Upper lobe of right lung (tissue), 1 donor: ENCODE measurements around the gene EXOSC1. TPM values are rescaled to one million over a fixed set of nuclear protein-coding genes. Genes with fewer than 3 reads are reported as not detected.
A peak's percentile ranks its signal among the peaks of the same experiment; 100 is the strongest.
"Not testable (repeated sequence)": the region's sequence is repeated elsewhere in the genome, so short reads cannot be mapped to it uniquely, and the experiment has no call there.

Source experiments
- ATAC-seq: fragments of 200-7000 bp; cut with Tn5 transposase; one replicate; pipeline ENCODE4 v1.9.1; 2020; ENCODE audit warnings: mild to moderate bottlenecking, moderate library complexity
- DNase-seq: peaks from one replicate; pipeline ENCODE4 v3.0.0-alpha.2; 2020
- H3K27ac ChIP-seq: fragments of 200-600 bp; one replicate; pipeline ENCODE4 v1.8.0; 2022
- H3K27me3 ChIP-seq: fragments of 200-600 bp; one replicate; pipeline ENCODE4 v1.8.0; 2022; ENCODE audit warnings: mild to moderate bottlenecking
- H3K36me3 ChIP-seq: fragments of 200-600 bp; one replicate; pipeline ENCODE4 v1.8.0; 2022
- H3K4me1 ChIP-seq: fragments of 200-600 bp; one replicate; pipeline ENCODE4 v1.8.0; 2022
- H3K4me3 ChIP-seq: fragments of 200-600 bp; one replicate; pipeline ENCODE4 v1.8.0; 2022; ENCODE audit warnings: mild to moderate bottlenecking
- H3K9me3 ChIP-seq: fragments of 200-600 bp; one replicate; pipeline ENCODE4 v1.8.0; 2022
- CTCF ChIP-seq: fragments of 200-600 bp; IDR thresholded peaks from one replicate; pipeline ENCODE4 v1.8.0; 2022; ENCODE audit warnings: antibody characterized with exemption
- intact Hi-C: fragments of 100-400 bp; cut with DNase I; formaldehyde crosslinking; loops from one replicate; pipeline ENCODE4 v1.11.0; 2022
- total RNA-seq: library from RNA; stranded (reverse); fragmentation: NEBNext Ultra II Directional; extraction: Animal tissue kit (Norgen Biotek cat#: 25700); gene quantifications from one replicate; pipeline ENCODE4 v1.2.1, GENCODE V29; 2021
- donor health status: DM: no; HTN: yes; CAD: no; lungs with severe emphysema.

The EXOSC1 gene
- total RNA-seq, 1 donor from 2014 or later: 27.0 TPM

- Histone ChIP-seq H3K27ac (no peak overlapping the region), H3K4me1 (peaks cover 17% of the 10 kb centered on the region), H3K27me3 (no peaks in the 10 kb centered on the region), H3K9me3 (no peaks in the 10 kb centered on the region), H3K4me3 (no peak overlapping the region), H3K36me3 (peaks cover 35% of the 10 kb centered on the region)
- no peak for DNase-seq
- ATAC-seq: no peak
- intact Hi-C loops: no loop called here
- no peak for TF ChIP-seq CTCF
Observed at GRCh38 chr10:97483921-97484320, 38.1 kb upstream of the EXOSC1 start.

GRCh38 chr10:97483506-97483905 is 37.7 kb upstream of the EXOSC1 start:
- intact Hi-C loops: no loop called here
- Histone ChIP-seq H3K27ac (no peak overlapping the region), H3K36me3 (peaks cover 39% of the 10 kb centered on the region), H3K4me3 (no peak overlapping the region), H3K27me3 (no peaks in the 10 kb centered on the region), H3K9me3 (no peaks in the 10 kb centered on the region), H3K4me1 (peaks cover 13% of the 10 kb centered on the region)
- no peak for TF ChIP-seq CTCF
- DNase-seq (no peak), ATAC-seq (no peak)

GRCh38 chr10:97482381-97482780 is 36.6 kb upstream of the EXOSC1 start:
- Histone ChIP-seq H3K4me3 (no peak overlapping the region), H3K27me3 (no peaks in the 10 kb centered on the region), H3K36me3 (peaks cover 48% of the 10 kb centered on the region), H3K27ac (no peak overlapping the region), H3K4me1 (peaks cover 12% of the 10 kb centered on the region), H3K9me3 (no peaks in the 10 kb centered on the region)
- TF ChIP-seq CTCF: no peak
- no peak for ATAC-seq
- intact Hi-C loops: no loop called here
- DNase-seq: no peak

- no peaks in the 10 kb centered on the region for H3K9me3 ChIP-seq
- no peak for TF ChIP-seq CTCF
- no peak overlapping the region for H3K4me3 ChIP-seq
- DNase-seq (no peak), ATAC-seq (peak; percentile 84)
- H3K36me3 ChIP-seq: peaks cover 61% of the 10 kb centered on the region
- H3K27ac ChIP-seq: no peak overlapping the region
- intact Hi-C loops: no loop called here
- peaks cover 20% of the 10 kb centered on the region for H3K4me1 ChIP-seq
- no peaks in the 10 kb centered on the region for H3K27me3 ChIP-seq
Observed at GRCh38 chr10:97481071-97481470, 35.3 kb upstream of the EXOSC1 start.

- H3K36me3 ChIP-seq: peaks cover 72% of the 10 kb centered on the region
- no peak for TF ChIP-seq CTCF
- no peak for DNase-seq
- no peak for ATAC-seq
- H3K27ac ChIP-seq: no peak overlapping the region
- H3K4me1 ChIP-seq: peaks cover 31% of the 10 kb centered on the region
- no peaks in the 10 kb centered on the region for H3K9me3 ChIP-seq
- H3K27me3 ChIP-seq: no peaks in the 10 kb centered on the region
- no peak overlapping the region for H3K4me3 ChIP-seq
- intact Hi-C loops: no loop called here
Observed at GRCh38 chr10:97479939-97480338, 34.1 kb upstream of the EXOSC1 start.

GRCh38 chr10:97479410-97479809 is 33.6 kb upstream of the EXOSC1 start:
- H3K4me3 ChIP-seq, H3K27me3 ChIP-seq, intact Hi-C loops, ATAC-seq, H3K27ac ChIP-seq, DNase-seq, H3K9me3 ChIP-seq: not testable (repeated sequence)
- peaks cover 77% of the 10 kb centered on the region for H3K36me3 ChIP-seq
- peaks cover 31% of the 10 kb centered on the region for H3K4me1 ChIP-seq
